SK-N-DZ (cell line): ENCODE results near the gene BCAR1.
"Not testable (repeated sequence)": the region's sequence is repeated elsewhere in the genome, so short reads cannot be mapped to it uniquely, and the experiment has no call there.

ENCODE experiments used
- DNase-seq: peaks from one replicate; pipeline ENCODE4 v3.0.0-alpha.2; 2015; ENCODE audit warnings: low spot score

BCAR1 gene

DNA sequence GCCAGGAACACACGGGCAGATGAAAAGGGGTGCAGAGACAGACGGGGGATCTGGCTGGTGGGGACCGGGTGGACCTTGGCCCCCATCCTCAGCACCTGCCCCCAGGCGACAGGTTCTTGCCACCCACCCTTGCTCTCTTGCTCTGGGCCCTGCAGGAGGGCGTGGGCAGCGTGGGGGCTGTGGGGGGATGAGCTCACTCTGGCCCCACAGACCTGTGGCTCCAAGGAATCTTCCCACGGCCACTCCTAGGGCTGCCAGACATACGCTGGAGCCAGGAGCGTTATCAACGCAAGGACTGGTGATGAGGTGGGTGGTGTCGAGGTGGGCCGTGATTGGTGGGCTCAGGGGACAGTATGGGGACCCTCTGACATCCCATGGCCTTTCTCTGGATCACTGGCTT is 26.3 kb downstream of the BCAR1 start:
- no peak for DNase-seq

DNA sequence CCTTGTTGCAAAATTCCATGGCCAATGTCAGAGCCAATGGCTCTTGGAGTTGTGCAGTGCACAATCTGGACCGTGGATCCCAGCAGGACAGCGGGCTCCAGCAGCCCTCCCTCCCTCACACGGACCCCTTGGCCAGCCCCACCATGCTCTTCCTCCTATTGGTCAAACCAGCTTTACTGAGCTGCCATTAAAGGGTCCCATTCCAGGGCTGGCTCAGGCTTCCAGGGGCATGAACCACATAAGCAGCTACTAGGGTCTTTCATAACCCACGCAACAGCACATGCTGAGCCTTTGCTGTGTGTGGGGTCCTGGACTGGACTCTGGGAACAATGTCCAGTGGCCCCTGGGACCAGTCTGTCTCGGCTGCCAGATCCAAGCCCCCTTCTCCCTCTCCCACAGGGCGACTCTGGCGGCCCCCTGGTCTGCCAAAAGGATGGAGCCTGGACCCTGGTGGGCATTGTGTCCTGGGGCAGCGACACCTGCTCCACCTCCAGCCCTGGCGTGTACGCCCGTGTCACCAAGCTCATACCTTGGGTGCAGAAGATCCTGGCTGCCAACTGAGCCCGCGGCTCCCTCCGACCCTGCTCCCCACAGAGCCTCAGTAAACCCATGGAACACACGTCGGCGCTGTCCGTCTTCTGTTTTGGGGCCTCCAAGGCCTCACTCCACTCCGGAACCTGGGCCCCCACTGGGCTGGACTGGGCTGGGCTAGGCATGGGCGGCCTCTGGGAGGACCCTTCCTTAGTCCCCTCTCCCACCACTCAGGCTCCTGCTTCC is 26.9 kb downstream of the BCAR1 start:
- no peak for DNase-seq

DNA sequence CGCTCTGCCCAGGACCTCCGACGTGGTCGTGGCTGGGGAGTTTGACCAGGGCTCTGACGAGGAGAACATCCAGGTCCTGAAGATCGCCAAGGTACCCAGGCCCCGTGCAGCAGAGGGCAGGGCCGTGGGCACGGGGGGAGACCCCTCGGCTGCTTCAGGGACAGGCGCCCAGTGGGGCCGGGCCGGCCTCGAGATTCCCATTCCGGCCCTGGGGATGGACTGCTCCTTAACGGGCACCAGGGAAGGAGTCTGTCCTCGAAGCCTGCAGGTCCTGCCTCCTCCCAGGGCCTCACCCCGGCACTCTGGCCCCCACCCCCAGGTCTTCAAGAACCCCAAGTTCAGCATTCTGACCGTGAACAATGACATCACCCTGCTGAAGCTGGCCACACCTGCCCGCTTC is 28.3 kb downstream of the BCAR1 start:
- not testable (repeated sequence) for DNase-seq

DNA sequence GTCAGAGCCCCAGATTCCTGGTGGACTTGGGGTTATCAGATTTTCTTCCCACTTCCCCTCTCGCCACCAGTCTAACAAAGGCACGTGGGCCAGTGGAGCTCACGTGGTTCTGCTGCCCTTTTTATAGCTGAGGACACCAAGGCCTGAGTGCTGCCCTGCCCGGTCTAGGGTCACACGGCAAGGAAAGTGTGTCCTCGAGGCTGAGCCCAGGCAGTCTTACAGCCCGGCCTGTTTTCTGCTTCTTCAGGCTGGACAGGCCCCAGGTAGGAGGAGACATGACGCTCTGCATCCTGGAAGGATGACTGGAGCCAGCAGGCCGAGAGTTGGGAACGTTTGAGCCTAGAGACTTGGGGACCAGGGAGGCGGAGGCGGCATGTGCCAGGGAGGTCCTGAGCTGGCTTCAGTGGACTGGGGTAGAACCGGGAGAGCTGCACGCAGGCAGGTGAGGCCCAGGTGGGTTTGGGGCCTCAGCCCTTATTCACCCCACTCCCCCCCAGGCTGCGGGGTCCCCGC is 29.1 kb downstream of the BCAR1 start:
- no peak for DNase-seq

DNA sequence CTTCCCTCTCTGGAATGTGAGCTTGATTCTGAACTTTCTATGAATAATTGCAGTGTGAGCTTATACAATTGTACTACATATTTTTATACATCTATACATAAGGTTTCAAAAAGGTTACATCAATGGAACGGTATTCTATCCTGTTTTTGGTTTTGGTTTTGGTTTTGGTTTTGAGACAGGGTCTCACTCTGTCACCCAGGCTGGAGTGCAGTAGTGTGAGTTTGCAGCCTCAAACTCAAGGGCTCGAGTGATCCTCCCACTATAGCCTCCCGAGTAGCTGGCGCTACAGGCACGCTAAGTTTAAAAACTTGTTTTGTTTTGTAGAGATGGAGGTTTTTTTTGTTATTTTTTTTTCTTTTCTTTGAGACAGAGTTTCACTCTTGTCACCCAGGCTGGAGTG is 31.6 kb downstream of the BCAR1 start:
- DNase-seq: no peak

DNA sequence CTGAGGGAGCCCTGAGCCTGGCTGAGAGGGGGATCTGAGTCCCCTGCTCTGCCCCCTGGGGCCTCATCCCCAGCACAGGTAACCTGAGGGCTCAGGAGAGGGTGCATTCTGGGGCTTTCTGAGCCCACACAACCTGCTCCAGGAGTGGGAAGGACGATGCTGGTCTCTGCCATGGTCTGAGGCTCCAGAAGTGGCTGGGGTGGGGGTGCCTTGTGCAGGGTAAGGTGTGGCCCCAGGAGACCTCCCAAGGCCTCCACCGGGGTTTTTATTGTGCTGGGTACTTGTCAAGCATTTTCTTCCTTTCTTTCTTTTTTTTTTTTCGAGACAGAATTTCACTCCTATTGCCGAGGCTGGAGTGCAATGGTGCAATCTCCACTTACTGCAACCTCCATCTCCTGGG is 32.3 kb downstream of the BCAR1 start:
- no peak for DNase-seq

DNA sequence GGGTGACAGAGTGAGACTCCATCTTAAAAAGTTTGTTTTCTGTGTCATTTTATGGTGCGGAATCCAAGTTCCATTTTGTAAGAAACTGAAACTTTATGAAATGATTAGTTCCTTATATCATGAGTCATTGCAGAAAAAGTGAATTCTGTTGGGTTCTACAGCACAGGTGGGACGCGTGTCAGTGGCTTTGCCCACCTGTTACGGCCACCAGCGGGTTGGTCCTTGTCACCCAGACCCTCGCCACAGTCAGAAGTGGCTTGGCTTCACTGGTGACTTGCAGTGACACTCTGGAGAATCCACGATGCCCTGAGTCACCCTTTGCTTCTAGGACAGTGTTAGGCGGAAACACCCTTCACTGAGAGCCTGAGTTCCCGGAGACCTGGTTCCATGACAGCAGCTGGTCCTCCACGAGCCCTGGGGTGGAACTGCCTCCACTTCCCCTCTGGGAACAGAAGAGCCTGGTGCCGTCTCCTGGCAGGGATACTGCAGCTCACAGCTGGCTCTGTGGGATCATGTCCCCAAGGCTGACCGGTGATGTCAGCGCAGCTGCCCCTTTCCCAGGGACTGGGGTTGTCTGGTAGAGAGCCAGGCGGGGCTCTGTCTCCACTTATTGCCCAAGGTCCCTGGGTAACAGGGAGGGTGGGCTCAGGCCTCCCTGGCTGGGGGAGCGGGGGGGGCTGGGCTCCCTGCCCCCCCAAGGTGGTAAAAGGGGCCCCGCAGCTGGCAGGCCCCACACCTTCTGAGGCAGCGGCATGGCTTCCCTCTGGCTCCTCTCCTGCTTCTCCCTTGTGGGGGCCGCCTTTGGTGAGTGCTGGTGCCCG is 33.0 kb downstream of the BCAR1 start, which contains the start of gene CTRB1:
Gene CTRB1 (plus strand): TSS at position 733 of the 821 bp plus-strand sequence. CDS start 20 bp downstream, at position 753.
- no peak for DNase-seq

DNA sequence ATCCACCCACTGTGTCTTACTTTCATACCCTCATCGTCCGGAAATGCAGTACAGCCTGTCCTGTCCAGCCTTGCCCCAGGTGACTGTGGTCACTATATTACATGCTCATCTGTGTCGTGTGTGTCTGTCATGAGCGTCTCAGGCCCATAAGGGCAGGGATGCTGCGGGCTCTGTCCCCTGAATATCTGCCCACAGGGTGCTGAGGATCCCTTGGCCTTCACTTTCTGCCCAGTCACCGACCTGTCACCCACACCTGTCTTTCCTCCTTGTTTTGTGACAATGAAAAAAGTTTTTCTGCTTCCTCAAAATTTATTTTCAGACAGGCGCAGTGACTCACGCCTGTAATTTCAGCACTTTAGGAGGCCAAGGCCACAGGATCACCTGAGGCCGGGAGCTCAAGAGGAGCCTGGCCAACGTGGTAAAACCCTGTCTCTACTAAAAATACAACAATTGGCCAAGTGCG is 34.0 kb downstream of the BCAR1 start:
- DNase-seq: no peak

DNA sequence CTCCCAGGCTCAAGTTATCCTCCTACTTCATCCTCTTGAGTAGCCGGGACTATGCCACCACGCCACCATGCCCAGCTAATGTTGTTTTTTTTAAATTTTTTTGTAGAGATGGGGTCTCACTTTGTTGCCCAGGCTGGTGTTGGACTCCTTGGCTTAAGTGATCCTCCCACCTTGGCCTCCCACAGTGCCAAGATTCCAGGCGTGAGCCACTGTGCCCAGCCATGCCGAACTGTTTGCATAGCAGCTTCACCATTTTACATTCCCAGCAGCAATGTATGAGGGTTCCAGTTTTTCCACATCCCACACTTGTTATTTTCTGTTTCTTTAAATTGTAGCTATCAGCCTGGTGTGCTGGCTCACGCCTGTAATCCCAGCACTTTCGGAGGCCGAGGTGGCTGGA is 34.8 kb downstream of the BCAR1 start:
- no peak for DNase-seq

DNA sequence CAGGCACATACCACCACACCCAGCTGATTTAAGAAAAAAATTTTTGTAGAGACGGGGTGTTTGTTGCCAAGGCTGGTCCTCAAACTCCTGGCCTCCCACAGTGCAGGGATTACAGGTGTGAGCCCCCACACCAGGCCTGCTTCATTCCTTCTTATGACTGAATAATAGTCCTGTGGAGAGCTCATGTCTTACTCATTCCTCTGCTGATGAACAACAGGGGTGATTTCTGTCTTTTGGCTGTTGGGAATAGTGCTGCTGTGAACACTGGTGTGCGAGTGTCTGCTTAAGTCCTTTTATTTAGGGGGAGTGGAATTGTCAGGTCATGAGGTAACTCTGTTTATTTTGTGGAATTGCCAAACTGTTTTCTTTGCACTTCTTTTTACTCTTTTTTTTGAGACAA is 35.3 kb downstream of the BCAR1 start:
- no peak for DNase-seq

DNA sequence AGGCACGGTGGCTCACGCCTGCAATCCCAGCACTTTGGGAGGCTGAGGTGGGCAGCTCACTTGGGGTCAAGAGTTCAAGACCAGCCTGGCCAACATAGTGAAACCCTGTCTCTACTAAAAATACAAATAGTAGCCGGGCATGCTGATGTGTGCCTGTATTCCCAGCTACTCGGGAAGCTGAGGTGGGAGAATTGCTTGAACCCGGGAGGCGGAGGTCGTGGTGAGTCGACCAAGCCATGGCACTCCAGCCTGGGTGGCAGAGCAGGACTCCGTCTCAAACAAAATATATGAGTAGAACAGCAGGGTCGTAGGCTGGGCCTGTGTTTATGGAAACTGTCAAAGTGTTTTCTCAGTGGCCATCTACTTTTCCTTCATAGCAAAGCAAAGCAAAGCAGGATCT is 40.1 kb downstream of the BCAR1 start:
- DNase-seq: not testable (repeated sequence)

DNA sequence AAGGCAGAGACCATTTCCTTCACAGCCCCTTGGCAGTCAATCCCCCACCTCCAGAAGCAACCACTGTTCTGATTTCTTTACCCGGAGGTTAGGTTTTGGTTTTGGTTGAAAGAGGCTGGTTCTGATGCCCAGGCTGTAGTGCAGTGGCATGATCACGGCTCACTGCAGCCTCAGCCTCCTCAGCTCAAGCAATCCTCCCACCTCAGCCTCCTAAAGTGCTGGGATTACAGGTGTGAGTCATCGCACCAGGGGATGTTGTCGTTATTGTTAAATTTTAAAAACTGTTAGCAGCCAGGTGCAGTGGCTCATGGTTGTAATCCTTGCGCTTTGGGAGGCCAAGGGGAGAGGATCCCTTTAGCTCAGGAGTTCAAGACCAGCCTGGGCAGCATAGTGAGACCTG is 41.5 kb downstream of the BCAR1 start:
- DNase-seq: no peak

DNA sequence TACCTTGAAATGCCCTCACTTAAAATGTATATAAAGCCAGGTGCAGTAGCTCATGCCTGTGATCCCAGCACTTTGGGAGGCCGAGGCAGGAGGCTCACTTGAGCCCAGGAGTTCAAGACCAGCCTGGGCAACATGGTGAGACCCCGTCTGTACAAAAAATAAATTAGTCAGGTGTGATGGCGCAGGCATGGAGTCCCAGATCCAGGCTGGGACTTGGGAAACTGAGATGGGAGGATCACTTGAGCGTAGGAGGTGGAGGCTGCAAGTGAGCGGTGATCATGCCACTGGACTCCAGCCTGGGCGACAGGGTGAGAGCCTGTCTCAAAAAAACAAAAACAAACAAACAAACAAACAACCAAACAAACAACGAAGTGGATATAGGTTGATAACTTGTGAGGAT is 41.9 kb downstream of the BCAR1 start:
- not testable (repeated sequence) for DNase-seq

DNA sequence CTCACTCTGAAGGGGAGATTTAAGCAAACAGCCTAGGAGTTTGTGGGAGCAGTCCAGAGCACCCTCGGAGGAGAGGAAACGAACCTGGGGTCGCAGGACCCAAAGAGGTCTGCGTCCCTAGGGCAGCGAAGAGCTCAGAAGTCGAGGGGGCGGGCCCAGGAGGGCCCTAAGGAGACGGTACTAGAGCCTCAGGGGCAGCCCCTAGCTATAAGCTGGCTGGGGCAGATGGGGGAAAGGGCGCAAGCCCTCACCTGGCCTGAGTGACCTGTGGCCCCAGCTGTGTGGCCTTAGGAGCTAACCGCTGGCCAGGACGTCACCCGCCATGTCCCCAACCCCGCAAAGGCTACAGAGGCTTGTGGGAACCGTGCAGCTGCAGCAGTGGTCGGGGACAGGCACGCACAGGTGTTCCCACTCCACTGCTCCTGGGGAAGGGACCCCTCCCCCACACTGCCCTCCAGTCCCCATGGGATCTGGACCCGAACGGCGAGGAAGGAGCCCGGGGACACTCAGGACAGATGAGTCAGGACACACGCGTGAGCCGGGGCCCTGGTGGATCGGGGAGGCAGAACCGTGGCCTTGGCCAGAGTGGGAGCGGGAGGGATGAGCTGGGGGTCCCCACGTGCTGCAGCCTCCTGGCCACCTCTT is 42.4 kb downstream of the BCAR1 start:
- DNase-seq: no peak

DNA sequence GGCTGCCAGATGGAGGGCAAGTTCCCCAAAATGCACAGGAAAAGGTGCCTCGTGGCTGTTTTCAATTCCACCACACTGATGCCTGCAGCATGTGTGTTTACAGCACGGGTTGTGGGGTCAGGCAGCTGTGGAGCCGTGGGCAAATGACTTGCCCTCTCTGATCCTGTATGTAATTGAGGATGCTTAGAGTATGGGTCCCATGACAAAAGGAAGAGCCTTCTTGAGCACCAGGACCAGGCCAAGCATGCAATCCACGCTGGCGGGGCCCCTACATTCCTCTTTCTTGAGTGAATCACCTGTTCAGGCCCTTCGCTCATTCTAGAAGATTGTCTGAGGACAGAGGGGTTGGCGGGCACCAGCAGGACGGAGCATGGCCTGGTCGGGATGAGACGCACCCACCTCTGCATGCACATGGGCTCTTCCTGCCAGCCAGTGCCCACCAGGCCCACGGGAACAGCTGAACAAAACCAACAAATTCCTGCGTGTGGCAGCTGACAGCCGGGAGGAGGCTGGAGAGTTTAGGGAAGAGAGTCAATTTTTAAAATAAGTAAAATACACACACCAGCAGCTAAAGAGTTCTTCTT is 43.1 kb downstream of the BCAR1 start:
- DNase-seq: no peak

DNA sequence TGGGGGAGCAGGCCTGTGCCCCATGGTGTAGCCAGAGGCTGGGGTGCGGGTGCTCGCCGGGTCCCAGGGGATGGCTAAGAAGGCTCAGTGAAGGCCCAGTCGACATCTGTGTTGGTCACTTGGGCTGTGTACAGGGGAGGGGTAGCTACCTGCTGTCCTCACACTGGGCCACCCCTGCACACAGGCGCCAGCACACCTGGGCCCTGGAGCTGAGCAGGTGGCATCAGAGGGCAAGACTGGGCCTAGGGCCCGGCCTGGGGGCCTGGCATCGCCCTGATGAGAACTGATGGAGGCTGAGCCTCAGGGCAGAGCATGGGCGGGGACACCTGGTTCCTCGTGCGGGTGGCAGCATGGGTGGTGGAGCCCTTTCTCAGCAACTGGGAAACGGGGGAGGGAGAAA is 43.6 kb downstream of the BCAR1 start:
- no peak for DNase-seq

DNA sequence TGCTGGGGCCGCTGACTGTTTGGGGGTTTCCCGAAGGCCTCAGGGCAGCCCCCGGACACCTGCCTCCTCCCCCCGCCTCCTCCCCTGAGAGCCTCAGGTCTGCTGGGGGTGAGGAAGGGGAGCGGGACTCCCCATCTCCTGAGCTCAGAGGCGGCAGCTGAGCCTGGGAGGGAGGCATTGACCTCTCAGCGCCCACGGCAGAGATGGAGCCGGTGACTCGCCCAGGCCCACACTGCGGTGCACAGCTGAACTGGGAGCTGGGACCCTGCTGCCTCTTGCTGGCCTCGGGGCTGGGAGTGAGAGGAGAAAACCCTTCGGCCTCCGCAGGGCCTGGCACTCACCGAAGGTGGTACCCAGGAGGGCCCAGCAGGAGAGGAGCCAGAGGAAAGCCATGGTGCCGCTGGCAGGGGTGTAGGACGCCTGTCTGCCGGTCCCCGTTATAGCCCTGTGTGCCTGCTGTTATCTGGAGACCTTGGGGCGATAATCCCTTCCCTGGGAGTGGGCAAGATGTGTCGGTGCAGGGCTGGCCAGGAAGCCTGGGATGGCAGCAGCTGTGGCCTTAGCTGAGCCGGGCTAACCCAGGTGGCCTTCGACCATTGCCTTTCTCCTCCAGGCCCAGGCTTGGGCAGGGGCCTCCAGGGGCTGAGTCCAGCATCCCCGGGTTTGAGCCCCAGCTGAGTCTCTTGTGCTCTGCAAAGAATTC is 44.5 kb downstream of the BCAR1 start, which contains the start of gene CTRB2:
Gene CTRB2 (minus strand): TSS at position 413 of the 703 bp plus-strand sequence. CDS start 20 bp downstream, at position 393.
- no peak for DNase-seq

DNA sequence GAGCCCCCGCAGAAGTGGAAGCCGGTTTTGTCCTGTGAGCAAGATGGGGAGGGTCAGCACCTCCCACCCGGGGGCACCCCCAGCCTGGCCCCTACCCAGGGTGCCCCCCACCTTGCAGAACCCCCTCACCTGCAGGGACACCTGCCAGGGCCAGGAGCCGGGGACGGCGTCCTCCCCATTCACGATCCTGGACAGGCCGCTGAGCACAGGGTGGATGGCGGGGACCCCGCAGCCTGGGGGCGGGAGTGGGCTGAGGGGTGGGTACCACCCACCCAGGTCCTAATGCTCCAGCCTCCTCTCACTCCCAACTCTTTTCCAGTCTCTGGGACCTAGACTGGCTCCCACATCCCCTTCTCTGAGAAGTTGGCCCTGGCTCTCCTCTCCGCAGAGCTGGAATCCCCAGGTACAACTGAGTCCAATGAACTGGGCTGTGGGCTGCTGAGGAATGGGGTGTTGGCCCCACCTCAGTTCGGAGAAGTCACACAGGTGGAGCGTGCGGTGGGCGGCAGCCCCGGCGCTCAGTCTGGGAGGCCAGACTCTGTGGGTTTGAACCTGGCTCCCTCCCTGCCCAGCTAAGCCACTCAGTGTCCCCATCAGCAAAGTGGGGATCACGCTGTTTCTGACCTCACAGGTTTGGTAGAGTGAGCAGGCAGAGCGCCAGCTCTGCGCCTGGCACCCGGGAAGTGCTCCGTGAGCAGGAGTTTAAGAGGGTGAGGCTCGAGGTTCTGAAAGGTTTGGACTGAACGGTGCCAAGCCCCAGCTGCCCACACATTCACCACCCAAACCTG is 45.3 kb downstream of the BCAR1 start:
- not testable (repeated sequence) for DNase-seq

DNA sequence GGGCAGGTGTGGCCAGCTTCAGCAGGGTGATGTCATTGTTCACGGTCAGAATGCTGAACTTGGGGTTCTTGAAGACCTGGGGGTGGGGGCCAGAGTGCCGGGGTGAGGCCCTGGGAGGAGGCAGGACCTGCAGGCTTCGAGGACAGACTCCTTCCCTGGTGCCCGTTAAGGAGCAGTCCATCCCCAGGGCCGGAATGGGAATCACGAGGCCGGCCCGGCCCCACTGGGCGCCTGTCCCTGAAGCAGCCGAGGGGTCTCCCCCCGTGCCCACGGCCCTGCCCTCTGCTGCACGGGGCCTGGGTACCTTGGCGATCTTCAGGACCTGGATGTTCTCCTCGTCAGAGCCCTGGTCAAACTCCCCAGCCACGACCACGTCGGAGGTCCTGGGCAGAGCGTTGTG is 46.0 kb downstream of the BCAR1 start:
- DNase-seq: not testable (repeated sequence)

DNA sequence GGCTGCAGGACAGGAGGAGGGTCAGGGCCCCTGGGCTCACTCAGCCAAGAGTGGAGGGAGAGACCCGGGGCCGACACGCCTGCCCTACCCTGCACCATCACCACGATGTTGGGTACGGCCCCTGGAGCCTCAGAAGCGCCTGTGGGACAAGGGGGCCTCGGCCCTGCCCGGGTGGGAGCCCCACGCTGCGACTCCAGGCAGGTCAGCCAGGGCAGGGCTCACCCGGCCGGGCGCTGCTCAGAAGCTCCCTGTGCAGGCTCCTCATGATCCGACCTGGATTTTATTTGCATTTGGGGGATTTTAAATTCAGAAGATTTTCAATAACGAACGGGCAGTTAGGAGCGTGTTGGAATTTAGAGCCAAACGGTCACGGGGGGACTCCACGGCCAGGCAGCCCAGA is 46.5 kb downstream of the BCAR1 start:
- DNase-seq: not testable (repeated sequence)
